HG02870 (cell line): Measurements from ENCODE around the gene OLIG2.

Source experiments
- ATAC-seq: cut with Tn5 transposase; IDR thresholded peaks from one replicate; pipeline ENCODE4 v1.9.1; 2021; ENCODE audit warnings: mild to moderate bottlenecking, moderate library complexity; ENCODE audit not compliant: unreplicated experiment

Gene OLIG2

DNA sequence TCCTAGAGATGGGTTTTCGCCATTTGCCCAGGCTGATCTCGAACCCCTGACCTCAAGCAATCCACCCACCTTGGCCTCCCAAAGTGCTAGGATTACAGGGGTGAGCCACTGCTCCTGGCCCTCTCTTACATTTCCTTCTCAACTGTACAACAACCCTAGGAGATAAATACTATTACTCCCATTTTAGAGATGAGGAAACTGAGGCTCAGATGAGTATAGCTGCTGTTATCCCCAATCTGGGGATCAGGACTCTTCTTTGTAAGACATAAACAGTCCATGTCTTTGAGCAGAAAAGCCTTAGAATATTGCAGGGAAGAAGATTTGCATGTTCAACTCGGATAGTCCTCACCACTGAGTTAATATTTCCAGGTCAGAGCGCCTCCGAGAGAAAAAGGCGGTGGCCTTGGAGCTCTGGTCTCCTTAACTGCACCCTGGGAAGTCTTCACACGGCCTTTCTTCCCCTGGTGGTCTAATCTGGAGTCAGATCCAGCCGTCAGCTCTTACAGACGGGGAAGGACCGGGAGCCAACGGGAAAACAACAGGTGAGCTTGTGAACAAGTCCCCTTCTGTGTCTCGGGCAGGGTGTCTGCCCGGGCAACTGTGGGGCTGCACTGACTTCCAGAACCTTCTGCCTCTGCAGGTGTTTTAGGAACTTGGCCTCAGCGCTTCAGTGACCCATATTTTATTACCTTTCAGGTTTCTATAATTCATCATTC, 38.3 kb downstream of the OLIG2 start:
- ATAC-seq, result no peak

DNA sequence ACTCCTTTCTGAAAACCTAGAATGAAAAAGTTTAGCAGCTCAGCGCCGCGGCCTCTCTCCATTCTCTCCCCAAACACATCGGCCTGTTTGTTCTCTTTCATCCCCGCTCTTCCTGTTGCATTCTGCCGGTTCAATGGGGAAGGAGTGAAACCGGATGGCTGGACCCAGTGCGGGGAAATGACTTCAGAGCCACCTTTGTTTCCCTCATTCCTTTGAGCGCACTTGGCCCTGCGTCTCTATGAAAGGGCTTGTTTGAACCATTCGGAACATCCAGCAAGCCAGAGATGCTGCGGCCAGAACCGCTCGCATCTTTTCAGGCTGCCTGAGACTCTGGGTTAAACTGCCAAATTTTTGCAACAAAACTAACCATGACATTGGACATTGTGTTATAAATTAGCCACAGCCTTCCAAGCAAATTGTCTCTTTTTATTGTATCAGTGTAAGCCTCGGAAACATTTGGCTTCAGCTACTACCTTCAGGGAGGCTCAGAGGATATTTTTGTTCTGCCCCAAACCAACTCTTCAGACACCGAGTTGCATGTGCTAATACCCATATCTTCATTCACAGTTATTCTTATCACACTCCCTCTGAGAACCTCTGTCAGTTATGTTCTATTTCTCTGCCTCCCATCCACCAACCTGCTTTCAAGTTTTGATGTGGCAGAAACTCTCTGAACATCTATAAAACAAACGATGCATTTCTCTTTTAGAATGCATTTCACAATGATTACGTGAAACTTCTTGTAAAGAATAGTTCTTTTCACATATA, 39.1 kb downstream of the OLIG2 start:
- no peak for ATAC-seq

GRCh38 chr21:33067043-33067442, 41.3 kb downstream of the OLIG2 start:
- ATAC-seq, result no peak

DNA sequence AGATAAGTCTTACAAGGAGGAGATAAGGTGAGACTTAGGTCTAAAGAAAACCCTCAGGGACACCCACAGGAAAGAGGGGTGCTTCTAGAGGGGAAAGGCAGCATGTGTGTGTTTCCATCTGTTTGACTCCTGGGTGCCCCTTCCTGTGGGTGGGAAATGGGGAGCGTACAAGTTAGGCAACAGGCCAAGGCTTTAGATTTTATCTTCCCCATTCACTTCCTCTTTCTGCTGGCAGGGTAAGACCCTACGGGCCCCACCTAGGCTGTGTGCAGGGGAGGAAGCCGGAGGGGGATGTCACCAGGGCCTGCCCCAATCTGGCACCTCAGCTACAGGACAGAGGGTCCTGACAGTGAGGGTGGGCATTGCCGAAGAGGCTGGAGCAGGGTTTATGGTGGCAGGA, 41.7 kb downstream of the OLIG2 start:
- ATAC-seq, result no peak

- no peak for ATAC-seq
Observed at GRCh38 chr21:33069243-33069642, 43.5 kb downstream of the OLIG2 start.

DNA sequence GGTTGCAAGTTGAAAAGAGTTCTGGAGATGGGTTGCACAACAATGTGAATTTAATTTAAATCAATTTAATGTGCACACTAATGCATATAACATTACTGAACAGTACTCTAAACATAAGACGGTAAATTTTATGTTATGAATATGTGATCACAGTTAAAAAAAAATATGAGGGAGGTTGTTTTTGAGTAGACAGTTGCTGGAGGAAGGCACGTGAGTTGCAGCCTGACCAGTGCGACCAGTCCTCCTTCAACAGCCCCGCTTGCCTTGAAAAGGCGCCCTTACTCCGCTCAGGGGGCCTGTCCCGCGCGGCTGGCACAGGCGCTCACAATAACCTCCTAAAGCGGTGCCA, 43.9 kb downstream of the OLIG2 start:
- ATAC-seq, result no peak

- no peak for ATAC-seq
Observed at GRCh38 chr21:33069994-33070743, 44.4 kb downstream of the OLIG2 start, which contains the start of gene OLIG1. TSS of gene OLIG1 (plus strand) at chr21:33070141. CDS start at chr21:33070247, 106 bp downstream.

- ATAC-seq, result no peak
Observed at GRCh38 chr21:33070744-33070997, 44.9 kb downstream of the OLIG2 start.

- no peak for ATAC-seq
Observed at GRCh38 chr21:33070998-33071769, 45.4 kb downstream of the OLIG2 start.

- no peak for ATAC-seq
Observed at GRCh38 chr21:33071770-33072306, 46.1 kb downstream of the OLIG2 start.

- ATAC-seq, result no peak
Observed at GRCh38 chr21:33073636-33074035, 47.9 kb downstream of the OLIG2 start.

DNA sequence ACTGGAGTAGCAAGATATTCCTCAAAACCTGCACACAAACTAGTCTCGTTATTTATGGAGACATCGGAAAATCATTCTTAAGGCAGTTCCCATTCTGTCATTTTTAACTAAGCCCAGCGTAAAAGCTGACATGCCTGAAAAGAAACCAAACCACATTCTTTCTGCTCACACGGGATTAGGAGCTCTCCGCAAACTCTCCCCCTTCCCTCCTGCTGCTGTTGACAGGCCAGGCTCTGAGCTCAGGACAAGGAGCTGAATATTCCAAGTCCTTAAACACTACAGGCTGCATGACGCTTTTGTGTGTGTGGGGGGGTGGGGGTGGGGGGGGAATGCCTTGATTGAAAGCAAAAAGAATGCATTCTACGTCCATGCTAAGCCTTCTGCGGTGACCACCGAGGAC, 49.4 kb downstream of the OLIG2 start:
- no peak for ATAC-seq

- no peak for ATAC-seq
Observed at GRCh38 chr21:33075596-33076195, 50.0 kb downstream of the OLIG2 start.

- no peak for ATAC-seq
Observed at GRCh38 chr21:33076600-33077329, 51.0 kb downstream of the OLIG2 start.
